PC-3 (cell line): Measurements from ENCODE around the gene SPEN. TPM values are rescaled to one million over a fixed set of nuclear protein-coding genes. Genes with fewer than 3 reads are reported as not detected.

Experiments
- ATAC-seq: fragments of 200-7000 bp; cut with Tn5 transposase; 2 replicates; pipeline ENCODE4 v1.9.1; 2020; ENCODE audit warnings: mild to moderate bottlenecking, moderate library complexity
- BruUV-seq: library from RNA; stranded (reverse); fragments of 400-500 nt; replicated peaks from 2 replicates; lab custom pipeline; 2021; lab: Mats Ljungman, UMichigan
- CTCF ChIA-PET: fragments of 300-600 bp; sonication (Branson Sonifier 250); formaldehyde crosslinking; loops from one replicate; lab custom pipeline; 2022; ENCODE audit warnings: antibody characterized with exemption; lab: Charles Lee
- POLR2A ChIA-PET: fragments of 300-600 bp; sonication (Branson Sonifier 250); formaldehyde crosslinking; loops from one replicate; lab custom pipeline; 2022; ENCODE audit warnings: antibody characterized with exemption; ENCODE audit not compliant: unreplicated experiment; lab: Charles Lee
- DNase-seq: peaks from one replicate; pipeline ENCODE4 v3.0.0-alpha.2; 2015
- H2AFZ ChIP-seq: fragments of 300-600 bp; sonication (generic); 2 replicates; pipeline ENCODE4 v1.6.0; 2016; ENCODE audit warnings: antibody characterized with exemption, low read length
- H3F3A ChIP-seq: fragments of 300-600 bp; sonication (generic); one replicate; pipeline ENCODE4 v1.6.0; 2017; ENCODE audit warnings: antibody characterized with exemption, low read length, control low read depth, mild to moderate bottlenecking; ENCODE audit not compliant: unreplicated experiment
- H3K27ac ChIP-seq: fragments of 300-600 bp; sonication (generic); 2 replicates; pipeline ENCODE4 v1.5.1; 2016; ENCODE audit warnings: mild to moderate bottlenecking, low read length
- H3K27me3 ChIP-seq: fragments of 300-600 bp; sonication (generic); 2 replicates; pipeline ENCODE4 v1.6.1; 2016; ENCODE audit warnings: low read length, mixed read lengths
- H3K36me3 ChIP-seq: fragments of 300-600 bp; sonication (generic); 2 replicates; pipeline ENCODE4 v1.6.1; 2016; ENCODE audit warnings: low read depth, mixed run types, low read length, mixed read lengths
- H3K4me1 ChIP-seq: fragments of 300-600 bp; sonication (generic); 2 replicates; pipeline ENCODE4 v1.5.1; 2016; ENCODE audit warnings: low read length; ENCODE audit not compliant: insufficient read depth
- H3K4me2 ChIP-seq: fragments of 300-600 bp; sonication (generic); 2 replicates; pipeline ENCODE4 v1.6.0; 2016; ENCODE audit warnings: low read length
- H3K4me3 ChIP-seq: fragments of 300-600 bp; sonication (generic); 2 replicates; pipeline ENCODE4 v1.5.1; 2016; ENCODE audit warnings: mild to moderate bottlenecking, low read length, mixed read lengths
- H3K79me2 ChIP-seq: fragments of 300-600 bp; sonication (generic); 2 replicates; pipeline ENCODE4 v1.6.1; 2017; ENCODE audit warnings: low read length, mixed read lengths
- H3K9ac ChIP-seq: fragments of 300-600 bp; sonication (generic); 2 replicates; pipeline ENCODE4 v1.6.0; 2016; ENCODE audit warnings: mild to moderate bottlenecking, low read length
- H3K9me2 ChIP-seq: fragments of 300-600 bp; sonication (generic); replicated peaks from 2 replicates; pipeline ENCODE4 v1.6.1; 2016; ENCODE audit warnings: mixed run types, low read length, mixed read lengths
- H3K9me3 ChIP-seq: fragments of 300-600 bp; sonication (generic); 2 replicates; pipeline ENCODE4 v1.6.1; 2016; ENCODE audit warnings: low read length, mixed read lengths
- H4K20me1 ChIP-seq: fragments of 300-600 bp; sonication (generic); 2 replicates; pipeline ENCODE4 v1.6.1; 2016; ENCODE audit warnings: low read length, mixed read lengths
- EZH2 ChIP-seq: fragments of 300-600 bp; sonication (generic); IDR thresholded peaks from one replicate; pipeline ENCODE4 v1.6.1; 2017; ENCODE audit warnings: antibody characterized with exemption, mild to moderate bottlenecking, low read length; ENCODE audit not compliant: unreplicated experiment
- EZH2phosphoT487 ChIP-seq: fragments of 300-600 bp; sonication (generic); IDR thresholded peaks from 2 replicates; pipeline ENCODE4 v1.6.1; 2018; ENCODE audit warnings: mild to moderate bottlenecking, antibody characterized with exemption, low read length, borderline replicate concordance
- intact Hi-C: fragments of 100-400 bp; cut with micrococcal nuclease; formaldehyde crosslinking; loops from 2 replicates; pipeline ENCODE4 v1.9.0; 2023
- total RNA-seq: library from RNA; depleted of rRNA; stranded (reverse); fragments of >200 nt; gene quantifications from 2 replicates; pipeline ENCODE4 v1.2.3, GENCODE V29; 2014
- TF ChIP-seq, protein P1 (sequence below): fragments of 300-600 bp; sonication (generic); conservative IDR thresholded peaks from 2 replicates; pipeline ENCODE4 v1.5.1; 2017; ENCODE audit warnings: antibody characterized with exemption, low read depth, mild to moderate bottlenecking, low read length

SPEN gene
- total RNA-seq, 1 experiment from 2014 or later: 26.7 TPM

DNA sequence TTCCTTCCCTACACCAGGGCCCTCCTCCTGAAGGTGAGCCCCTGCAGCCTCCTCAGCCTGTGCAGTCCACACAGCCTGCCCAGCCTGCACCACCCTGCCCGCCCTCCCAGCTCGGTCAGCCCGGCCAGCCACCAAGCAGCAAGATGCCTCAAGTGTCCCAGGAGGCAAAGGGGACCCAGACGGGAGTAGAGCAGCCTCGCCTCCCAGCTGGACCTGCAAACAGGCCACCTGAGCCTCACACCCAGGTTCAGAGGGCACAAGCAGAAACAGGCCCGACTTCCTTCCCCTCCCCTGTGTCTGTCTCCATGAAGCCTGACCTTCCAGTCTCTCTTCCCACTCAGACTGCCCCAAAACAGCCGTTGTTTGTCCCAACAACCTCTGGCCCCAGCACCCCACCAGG is 89.6 kb downstream of the SPEN start:
- Histone ChIP-seq H2AFZ (no peak overlapping the region), H3K27me3 (no peaks in the 10 kb centered on the region), H3K9me3 (no peaks in the 10 kb centered on the region), H4K20me1 (0 out of 2 replicates have a peak, but pooled peaks cover 10% of the 10 kb centered on the region), H3K27ac (no peak overlapping the region), H3K4me1 (0 out of 2 replicates have a peak, but pooled peaks cover 12% of the 10 kb centered on the region), H3K9me2 (no peaks in the 10 kb centered on the region), H3K4me2 (no peak overlapping the region), H3K9ac (no peak overlapping the region), H3K36me3 (peaks cover 28% of the 10 kb centered on the region; the same call in 1 of the 2 replicates), H3K79me2 (no peaks in the 10 kb centered on the region), H3K4me3 (no peak overlapping the region), H3F3A (no peaks in the 10 kb centered on the region)
- intact Hi-C loops: no loop called here
- DNase-seq (no peak), ATAC-seq (no peak)
- TF ChIP-seq, protein P1, sequence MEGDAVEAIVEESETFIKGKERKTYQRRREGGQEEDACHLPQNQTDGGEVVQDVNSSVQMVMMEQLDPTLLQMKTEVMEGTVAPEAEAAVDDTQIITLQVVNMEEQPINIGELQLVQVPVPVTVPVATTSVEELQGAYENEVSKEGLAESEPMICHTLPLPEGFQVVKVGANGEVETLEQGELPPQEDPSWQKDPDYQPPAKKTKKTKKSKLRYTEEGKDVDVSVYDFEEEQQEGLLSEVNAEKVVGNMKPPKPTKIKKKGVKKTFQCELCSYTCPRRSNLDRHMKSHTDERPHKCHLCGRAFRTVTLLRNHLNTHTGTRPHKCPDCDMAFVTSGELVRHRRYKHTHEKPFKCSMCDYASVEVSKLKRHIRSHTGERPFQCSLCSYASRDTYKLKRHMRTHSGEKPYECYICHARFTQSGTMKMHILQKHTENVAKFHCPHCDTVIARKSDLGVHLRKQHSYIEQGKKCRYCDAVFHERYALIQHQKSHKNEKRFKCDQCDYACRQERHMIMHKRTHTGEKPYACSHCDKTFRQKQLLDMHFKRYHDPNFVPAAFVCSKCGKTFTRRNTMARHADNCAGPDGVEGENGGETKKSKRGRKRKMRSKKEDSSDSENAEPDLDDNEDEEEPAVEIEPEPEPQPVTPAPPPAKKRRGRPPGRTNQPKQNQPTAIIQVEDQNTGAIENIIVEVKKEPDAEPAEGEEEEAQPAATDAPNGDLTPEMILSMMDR: no peak
- TF ChIP-seq EZH2 (no peak), EZH2phosphoT487 (no peak)
- POLR2A ChIA-PET: no interaction called here
- CTCF ChIA-PET: interaction anchor here (0.6 kb wide), 1 partner anchor 122 kb away, joined by 3 read pairs; no protein-coding TSS in a partner anchor
- no TSS peak for BruUV-seq

DNA sequence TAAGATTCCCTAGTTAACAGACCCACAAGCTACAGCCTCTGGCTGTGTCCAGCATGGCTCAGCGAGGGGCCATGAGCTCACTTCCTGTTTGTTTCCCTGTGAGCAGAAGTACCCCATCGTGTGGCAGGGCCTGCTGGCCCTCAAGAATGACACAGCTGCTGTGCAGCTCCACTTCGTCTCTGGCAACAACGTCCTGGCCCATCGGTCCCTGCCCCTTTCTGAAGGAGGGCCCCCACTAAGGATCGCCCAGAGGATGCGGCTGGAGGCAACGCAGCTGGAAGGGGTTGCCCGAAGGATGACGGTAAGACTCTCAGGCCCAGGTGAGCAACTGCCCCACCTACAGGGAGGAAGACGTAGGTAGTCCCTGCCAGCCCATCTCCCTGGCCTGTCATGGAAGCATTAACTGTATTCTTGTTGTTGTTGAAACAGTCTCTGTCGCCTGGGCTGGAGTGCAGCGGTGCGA is 90.2 kb downstream of the SPEN start:
- H3K79me2 ChIP-seq: no peaks in the 10 kb centered on the region
- H4K20me1 ChIP-seq: 0 out of 2 replicates have a peak, but pooled peaks cover 10% of the 10 kb centered on the region
- no peak overlapping the region for H3K4me2 ChIP-seq
- H3K9ac ChIP-seq: no peak overlapping the region
- POLR2A ChIA-PET: no interaction called here
- peak; percentile 18 for DNase-seq
- H3K27me3 ChIP-seq: no peaks in the 10 kb centered on the region
- BruUV-seq: no TSS peak
- no peak overlapping the region for H2AFZ ChIP-seq
- CTCF ChIA-PET: interaction anchor here (0.6 kb wide), 2 partner anchors 122 to 146 kb away, joined by 3 to 7 read pairs; no protein-coding TSS in a partner anchor
- ATAC-seq: no peak
- no peak overlapping the region for H3K4me3 ChIP-seq
- H3K9me2 ChIP-seq: no peaks in the 10 kb centered on the region
- H3K27ac ChIP-seq: no peak overlapping the region
- intact Hi-C loops: no loop called here
- H3F3A ChIP-seq: no peaks in the 10 kb centered on the region
- 0 out of 2 replicates have a peak, but pooled peaks cover 12% of the 10 kb centered on the region for H3K4me1 ChIP-seq
- TF ChIP-seq, protein P1: peak; percentile 46
- TF ChIP-seq EZH2: no peak
- no peaks in the 10 kb centered on the region for H3K9me3 ChIP-seq
- peaks cover 31% of the 10 kb centered on the region; the same call in 1 of the 2 replicates for H3K36me3 ChIP-seq

DNA sequence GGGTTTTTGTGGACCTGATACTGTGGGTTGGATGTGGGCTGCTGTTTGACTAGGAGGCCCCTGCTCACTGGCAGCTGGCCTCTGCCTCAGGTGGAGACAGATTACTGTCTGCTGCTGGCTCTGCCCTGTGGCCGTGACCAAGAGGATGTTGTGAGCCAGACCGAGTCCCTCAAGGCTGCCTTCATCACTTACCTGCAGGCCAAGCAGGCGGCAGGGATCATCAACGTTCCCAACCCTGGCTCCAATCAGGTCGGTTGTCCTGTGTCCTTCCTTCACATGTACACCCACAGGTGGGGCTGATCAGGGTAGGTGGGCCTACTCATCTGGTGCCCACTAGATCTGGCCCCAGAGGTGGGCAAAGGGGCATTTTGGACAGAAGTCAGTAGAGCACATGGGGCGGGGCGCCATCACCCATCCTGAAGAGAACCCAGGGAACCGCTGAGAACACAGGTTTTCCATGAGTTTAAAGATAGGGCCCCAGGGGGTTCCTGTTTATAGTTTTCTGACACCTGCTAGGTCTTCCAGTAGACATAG is 91.2 kb downstream of the SPEN start:
- no peaks in the 10 kb centered on the region for H3K79me2 ChIP-seq
- DNase-seq (no peak), ATAC-seq (no peak)
- H3K27me3 ChIP-seq: no peaks in the 10 kb centered on the region
- 0 out of 2 replicates have a peak, but pooled peaks cover 12% of the 10 kb centered on the region for H3K4me1 ChIP-seq
- no peak overlapping the region for H3K4me3 ChIP-seq
- H3K9me2 ChIP-seq: no peaks in the 10 kb centered on the region
- BruUV-seq: TSS peak; percentile 15
- no peak overlapping the region for H3K9ac ChIP-seq
- ChIA-PET POLR2A (no interaction called here), CTCF (interaction anchor here (0.6 kb wide), 1 partner anchor 147 kb away, joined by 7 read pairs; no protein-coding TSS in a partner anchor)
- no peak overlapping the region for H3K27ac ChIP-seq
- H3K36me3 ChIP-seq: peaks cover 37% of the 10 kb centered on the region; the same call in 1 of the 2 replicates
- H3F3A ChIP-seq: no peaks in the 10 kb centered on the region
- no peak overlapping the region for H3K4me2 ChIP-seq
- H2AFZ ChIP-seq: no peak overlapping the region
- intact Hi-C loops: no loop called here
- no peaks in the 10 kb centered on the region for H3K9me3 ChIP-seq
- TF ChIP-seq EZH2: no peak
- TF ChIP-seq EZH2phosphoT487: no peak
- H4K20me1 ChIP-seq: 0 out of 2 replicates have a peak, but pooled peaks cover 8% of the 10 kb centered on the region
